HepG2 (cell line): ENCODE data around the gene RRAD. TPM values are rescaled to one million over a fixed set of nuclear protein-coding genes. Genes with fewer than 3 reads are reported as not detected.

ENCODE experiments used
- ATF4 ChIP-seq, 2 experiments: fragments of 450-650 bp in 1 of 2; sonication (generic) in 1 of 2; formaldehyde crosslinking; IDR thresholded peaks; 2 replicates each; pipeline versions ENCODE4 v1.5.0 to v1.8.0; 2020 to 2022; ENCODE audit warnings: mild to moderate bottlenecking in 1 of 2, missing genetic modification reagents in 1 of 2
- JDP2 ChIP-seq: sonication (generic); formaldehyde crosslinking; IDR thresholded peaks from 2 replicates; pipeline ENCODE4 v1.8.1; 2022; ENCODE audit warnings: missing genetic modification reagents, borderline replicate concordance
- KLF13 ChIP-seq: sonication (generic); formaldehyde crosslinking; IDR thresholded peaks from 2 replicates; pipeline ENCODE4 v1.4.0; 2020; ENCODE audit warnings: mild to moderate bottlenecking, missing genetic modification reagents
- NAIF1 ChIP-seq: sonication (generic); formaldehyde crosslinking; IDR thresholded peaks from 2 replicates; pipeline ENCODE4 v1.5.0; 2020; ENCODE audit warnings: mild to moderate bottlenecking, missing genetic modification reagents, borderline replicate concordance
- NFIB ChIP-seq: sonication (generic); formaldehyde crosslinking; IDR thresholded peaks from 2 replicates; pipeline ENCODE4 v1.9.0; 2021; ENCODE audit warnings: missing genetic modification reagents, mild to moderate bottlenecking, borderline replicate concordance
- NFYB ChIP-seq: sonication (generic); formaldehyde crosslinking; IDR thresholded peaks from 2 replicates; pipeline ENCODE4 v1.4.0; 2020; ENCODE audit warnings: missing genetic modification reagents
- POLR2G ChIP-seq: fragments of 200-400 bp; formaldehyde crosslinking; IDR thresholded peaks from 2 replicates; pipeline ENCODE4 v1.6.1; 2018; ENCODE audit warnings: mild to moderate bottlenecking, low read depth, low read length, moderate library complexity
- SAP130 ChIP-seq: IDR thresholded peaks from 2 replicates; pipeline ENCODE4 v1.6.1; 2016; ENCODE audit warnings: low read depth
- SRY ChIP-seq: sonication (generic); formaldehyde crosslinking; IDR thresholded peaks from 2 replicates; pipeline ENCODE4 v1.8.0; 2022; ENCODE audit warnings: mild to moderate bottlenecking, missing genetic modification reagents
- TARDBP ChIP-seq: sonication (generic); formaldehyde crosslinking; IDR thresholded peaks from 2 replicates; pipeline ENCODE4 v1.8.0; 2022; ENCODE audit warnings: mild to moderate bottlenecking, missing genetic modification reagents
- THAP7 ChIP-seq: sonication (generic); formaldehyde crosslinking; IDR thresholded peaks from 2 replicates; pipeline ENCODE4 v1.8.1; 2023; ENCODE audit warnings: mild to moderate bottlenecking, missing genetic modification reagents
- ZBTB40 ChIP-seq, 2 experiments: fragments of 450-650 bp in 1 of 2; sonication (generic) in 1 of 2; formaldehyde crosslinking in 1 of 2; IDR thresholded peaks; 2 replicates each; pipeline versions ENCODE4 v1.6.1 to v1.8.0; 2016 to 2022; ENCODE audit warnings: antibody characterized with exemption in 1 of 2, mild to moderate bottlenecking in 1 of 2, missing genetic modification reagents in 1 of 2
- ZFP36L2 ChIP-seq: sonication (generic); formaldehyde crosslinking; IDR thresholded peaks from 2 replicates; pipeline ENCODE4 v1.4.0; 2020; ENCODE audit warnings: missing genetic modification reagents
- ZKSCAN8 ChIP-seq: IDR thresholded peaks from 2 replicates; pipeline ENCODE4 v1.6.1; 2016; ENCODE audit warnings: borderline replicate concordance, missing genetic modification reagents, missing compliant biosample characterization
- ZNF430 ChIP-seq: sonication (generic); formaldehyde crosslinking; IDR thresholded peaks from 2 replicates; pipeline ENCODE4 v1.9.0; 2021; ENCODE audit warnings: mild to moderate bottlenecking, missing genetic modification reagents
- ZNF552 ChIP-seq: sonication (generic); formaldehyde crosslinking; IDR thresholded peaks from 2 replicates; pipeline ENCODE4 v1.9.0; 2022; ENCODE audit warnings: missing genetic modification reagents, mild to moderate bottlenecking, borderline replicate concordance
- ZNF737 ChIP-seq: sonication (generic); formaldehyde crosslinking; IDR thresholded peaks from 2 replicates; pipeline ENCODE4 v1.5.0; 2020; ENCODE audit warnings: missing genetic modification reagents, mild to moderate bottlenecking, borderline replicate concordance
- ZNF788 ChIP-seq: sonication (generic); formaldehyde crosslinking; IDR thresholded peaks from 2 replicates; pipeline ENCODE4 v1.5.0; 2020; ENCODE audit warnings: mild to moderate bottlenecking, missing genetic modification reagents, borderline replicate concordance
- ZSCAN9 ChIP-seq: IDR thresholded peaks from 2 replicates; pipeline ENCODE4 v1.6.1; 2016; ENCODE audit warnings: borderline replicate concordance
- polyA plus RNA-seq, 8 experiments: library from polyadenylated mRNA; depleted of rRNA in 3 of 8; stranded (reverse) in 7 of 8; unstranded in 1 of 8; fragments of >200 nt; fragmentation: Illumina TruSeq in 4 of 8; extraction: Trizol in 4 of 8; gene quantifications; 2 replicates each; pipeline versions ENCODE4 v1.2.1 to v1.2.3, GENCODE V29; 2011 to 2016; ENCODE audit warnings: low read depth in 4 of 8, missing spikeins in 1 of 8, mixed read lengths in 1 of 8; ENCODE audit not compliant: insufficient read depth in 1 of 8
- total RNA-seq, 5 experiments: library from RNA; depleted of rRNA; stranded (reverse); fragments of >200 nt; fragmentation: Illumina TruSeq; extraction: Trizol; gene quantifications; 2 replicates each; pipeline ENCODE4 v1.2.3, GENCODE V29; 2016; ENCODE audit warnings: low read depth in 1 of 5

RRAD gene
- total and polyA plus RNA-seq, 2 of the 13 experiments (the other 11 are each of a cell fraction or from before 2014, with no cell fraction given): 0.80 to 1.1 TPM

GRCh38 chr16:66880288-66881013 lies 44.9 kb downstream of the RRAD start, which contains the start of gene PDP2 (continued):
- TF ChIP-seq ZNF737 (CRISPR knock-in tag) (0 out of 2 replicates have a peak, but pooled peaks have one; percentile 77), NFYB (peak; percentile 100), ZNF552 (CRISPR knock-in tag) (peak; percentile 96), ZNF430 (peak; percentile 99; the same call in 1 of the 2 replicates), ATF4 (CRISPR knock-in tag; IDR thresholded peaks at IDR 0.05) (no peak), ZNF788 (CRISPR knock-in tag) (no peak; the same call in 1 of the 2 replicates), POLR2G (peak; percentile 89), ZFP36L2 (CRISPR knock-in tag) (peak; percentile 25; the same call in 1 of the 2 replicates), ZSCAN9 (peak; percentile 84), JDP2 (CRISPR knock-in tag) (no peak), TARDBP (peak; percentile 87), ZKSCAN8 (0 out of 2 replicates have a peak, but pooled peaks have one; percentile 48), NAIF1 (CRISPR knock-in tag) (peak; percentile 64; the same call in 1 of the 2 replicates), SRY (CRISPR knock-in tag) (peak; percentile 98), KLF13 (CRISPR knock-in tag) (peak; percentile 89; the same call in 1 of the 2 replicates), THAP7 (peak; percentile 83; the same call in 1 of the 2 replicates), NFIB (CRISPR knock-in tag) (peak; percentile 95), ZBTB40 (IDR thresholded peaks at IDR 0.05) (no peak), ZBTB40 (CRISPR knock-in tag; IDR thresholded peaks at IDR 0.05) (peak; percentile 93), SAP130 (peak; percentile 92)
